ENCODE data around the gene CLPX. TPM values are rescaled to one million over a fixed set of nuclear protein-coding genes. Genes with fewer than 3 reads are reported as not detected.
"Not testable (repeated sequence)": the region's sequence is repeated elsewhere in the genome, so short reads cannot be mapped to it uniquely, and the experiment has no call there.

CLPX gene
- polyA plus RNA-seq, 5 donors, result 44.9 to 75.0 (median 67.9) TPM

- no peak for DNase-seq
These were observed 23.5 kb upstream of the CLPX start for GRCh38 chr15:65208647-65209046.

- no peak for DNase-seq
These were observed 22.2 kb upstream of the CLPX start for GRCh38 chr15:65207280-65207840.

GRCh38 chr15:65206750-65207149 lies 21.6 kb upstream of the CLPX start:
- DNase-seq, result no peak

- no peak for DNase-seq
These were observed 20.0 kb upstream of the CLPX start for GRCh38 chr15:65204931-65205660.

GRCh38 chr15:65204236-65204930 lies 19.2 kb upstream of the CLPX start:
- no peak for DNase-seq

- no peak for DNase-seq
These were observed 16.8 kb upstream of the CLPX start for GRCh38 chr15:65201918-65202317.

GRCh38 chr15:65198571-65198970 lies 13.4 kb upstream of the CLPX start:
- DNase-seq, result no peak

GRCh38 chr15:65197337-65197645 lies 12.1 kb upstream of the CLPX start:
- no peak for DNase-seq

- DNase-seq, result no peak
These were observed 11.6 kb upstream of the CLPX start for GRCh38 chr15:65196637-65197336.

- no peak for DNase-seq
These were observed 10.4 kb upstream of the CLPX start for GRCh38 chr15:65195548-65195923.

GRCh38 chr15:65194826-65195547 lies 9.8 kb upstream of the CLPX start:
- DNase-seq, result peak in 1 of 2 donors; percentile 28

- DNase-seq, result no peak
These were observed 6.9 kb upstream of the CLPX start for GRCh38 chr15:65192016-65192415.

GRCh38 chr15:65189102-65189740 lies 4.1 kb upstream of the CLPX start:
- peak; percentile 42 to 54 for DNase-seq

GRCh38 chr15:65188472-65188871 lies 3.3 kb upstream of the CLPX start:
- DNase-seq, result not testable (repeated sequence)

- DNase-seq, result peak; percentile 62 to 63
These were observed 756 bp downstream of the CLPX start for GRCh38 chr15:65184305-65184867.

- DNase-seq, result no peak
These were observed 1.3 kb downstream of the CLPX start for GRCh38 chr15:65183865-65184159.

- no peak for DNase-seq
These were observed 2.6 kb downstream of the CLPX start for GRCh38 chr15:65182538-65182937.

- DNase-seq, result not testable (repeated sequence)
These were observed 3.4 kb downstream of the CLPX start for GRCh38 chr15:65181582-65182353.

GRCh38 chr15:65180167-65180566 lies 5.0 kb downstream of the CLPX start:
- no peak for DNase-seq

- no peak for DNase-seq
These were observed 7.2 kb downstream of the CLPX start for GRCh38 chr15:65177901-65178300.

- no peak for DNase-seq
These were observed 9.1 kb downstream of the CLPX start for GRCh38 chr15:65176056-65176455.
